SU-DHL-6 (cell line): ENCODE measurements around the gene STAC.

Experiments used
- H2AFZ ChIP-seq: fragments of 200-600 bp; sonication (generic); 2 replicates; pipeline ENCODE4 v1.6.1; 2014; ENCODE audit warnings: low read depth, mild to moderate bottlenecking, moderate library complexity, mixed read lengths, antibody characterized with exemption, low read length; ENCODE audit not compliant: severe bottlenecking
- H3F3A ChIP-seq: fragments of 200-600 bp; shearing (Covaris generic); 2 replicates; pipeline ENCODE4 v1.6.0; 2016; ENCODE audit warnings: antibody characterized with exemption, mild to moderate bottlenecking; ENCODE audit not compliant: insufficient read depth
- H3K27ac ChIP-seq: fragments of 200-600 bp; sonication (generic); 2 replicates; pipeline ENCODE4 v1.5.1; 2016; ENCODE audit warnings: low read depth, mild to moderate bottlenecking, low read length, moderate library complexity, mixed read lengths
- H3K27me3 ChIP-seq: fragments of 200-600 bp; sonication (generic), shearing (Covaris generic); 2 replicates; pipeline ENCODE4 v1.6.0; 2014; ENCODE audit warnings: mild to moderate bottlenecking, low read length
- H3K36me3 ChIP-seq: fragments of 200-600 bp; sonication (generic); 2 replicates; pipeline ENCODE4 v1.6.1; 2014; ENCODE audit warnings: mild to moderate bottlenecking, low read length, mixed read lengths
- H3K4me2 ChIP-seq: fragments of 300-600, 200-600 bp; shearing (Covaris generic), sonication (generic); 2 replicates; pipeline ENCODE4 v1.6.0; 2014; ENCODE audit warnings: low read length, low read depth, mild to moderate bottlenecking; ENCODE audit not compliant: poor library complexity, severe bottlenecking
- H3K4me3 ChIP-seq: fragments of 200-600 bp; sonication (generic); 2 replicates; pipeline ENCODE4 v1.5.1; 2014; ENCODE audit warnings: antibody characterized with exemption, low read length, mild to moderate bottlenecking, mixed read lengths; ENCODE audit not compliant: insufficient read depth, poor library complexity, severe bottlenecking
- H3K79me2 ChIP-seq: fragments of 200-600 bp; sonication (generic); 2 replicates; pipeline ENCODE4 v1.6.1; 2014; ENCODE audit warnings: mild to moderate bottlenecking, low read length, moderate library complexity; ENCODE audit not compliant: insufficient read depth
- H3K9ac ChIP-seq: fragments of 200-600 bp; sonication (generic); 2 replicates; pipeline ENCODE4 v1.7.0; 2014; ENCODE audit warnings: mild to moderate bottlenecking, low read length
- H3K9me2 ChIP-seq: fragments of 200-600 bp; sonication (generic); replicated peaks from 2 replicates; pipeline ENCODE4 v1.6.1; 2014; ENCODE audit warnings: low read length; ENCODE audit not compliant: insufficient read depth
- H3K9me3 ChIP-seq: fragments of 200-600 bp; sonication (generic); 2 replicates; pipeline ENCODE4 v1.6.1; 2014; ENCODE audit warnings: low read length, mixed read lengths; ENCODE audit not compliant: insufficient read depth
- H4K20me1 ChIP-seq: fragments of 200-600 bp; sonication (generic); 2 replicates; pipeline ENCODE4 v1.6.1; 2014; ENCODE audit warnings: low read depth, mild to moderate bottlenecking, antibody characterized with exemption, low read length, moderate library complexity, mixed read lengths
- EZH2phosphoT487 ChIP-seq: fragments of 200-600 bp; sonication (generic), shearing (Covaris generic); conservative IDR thresholded peaks from 2 replicates; pipeline ENCODE4 v1.6.1; 2018; ENCODE audit warnings: mild to moderate bottlenecking, antibody characterized with exemption, low read length, moderate library complexity, mixed read lengths
- TF ChIP-seq, protein P1 (sequence below): fragments of 200-600 bp; sonication (generic); IDR thresholded peaks from one replicate; pipeline ENCODE4 v1.5.1; 2017; ENCODE audit warnings: antibody characterized with exemption, mild to moderate bottlenecking, low read length, moderate library complexity; ENCODE audit not compliant: insufficient read depth, poor library complexity, severe bottlenecking

Gene STAC

DNA sequence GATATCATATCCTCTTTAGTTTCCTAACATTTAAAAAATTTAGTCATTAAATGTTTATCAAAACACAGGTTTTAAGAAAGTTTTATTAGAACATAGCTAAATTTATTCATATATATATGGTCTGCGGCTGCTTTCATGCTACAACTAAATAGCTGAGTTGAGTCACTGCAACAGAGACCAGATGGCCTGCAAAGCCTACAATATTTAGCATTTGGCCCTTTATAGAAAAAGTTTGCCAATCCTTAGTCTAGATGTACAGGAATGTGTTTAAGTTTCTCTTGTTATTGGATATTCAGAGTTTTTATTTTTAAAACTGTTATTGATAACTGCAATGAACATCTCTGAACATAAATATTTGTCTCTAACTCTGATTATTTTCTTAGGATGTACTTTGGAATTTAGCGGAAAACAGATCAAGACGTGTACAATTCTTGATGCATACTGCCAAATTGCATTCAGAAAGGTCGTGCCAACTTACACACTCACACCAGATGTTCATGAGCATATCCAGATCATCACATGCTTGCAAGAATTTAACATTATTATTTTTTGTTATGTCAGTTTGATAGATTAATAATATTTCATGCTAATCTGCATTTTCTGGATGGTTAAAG lies 157.9 kb downstream of the STAC start:
- Histone ChIP-seq H3K27me3 (no peaks in the 10 kb centered on the region), H3K9ac (no peak overlapping the region), H3F3A (no peaks in the 10 kb centered on the region), H3K4me3 (no peak overlapping the region), H3K9me2 (no peaks in the 10 kb centered on the region), H4K20me1 (no peaks in the 10 kb centered on the region), H3K27ac (no peak overlapping the region), H3K36me3 (no peaks in the 10 kb centered on the region), H2AFZ (no peak overlapping the region), H3K4me2 (no peak overlapping the region), H3K9me3 (no peaks in the 10 kb centered on the region), H3K79me2 (no peaks in the 10 kb centered on the region)
- TF ChIP-seq, protein P1, sequence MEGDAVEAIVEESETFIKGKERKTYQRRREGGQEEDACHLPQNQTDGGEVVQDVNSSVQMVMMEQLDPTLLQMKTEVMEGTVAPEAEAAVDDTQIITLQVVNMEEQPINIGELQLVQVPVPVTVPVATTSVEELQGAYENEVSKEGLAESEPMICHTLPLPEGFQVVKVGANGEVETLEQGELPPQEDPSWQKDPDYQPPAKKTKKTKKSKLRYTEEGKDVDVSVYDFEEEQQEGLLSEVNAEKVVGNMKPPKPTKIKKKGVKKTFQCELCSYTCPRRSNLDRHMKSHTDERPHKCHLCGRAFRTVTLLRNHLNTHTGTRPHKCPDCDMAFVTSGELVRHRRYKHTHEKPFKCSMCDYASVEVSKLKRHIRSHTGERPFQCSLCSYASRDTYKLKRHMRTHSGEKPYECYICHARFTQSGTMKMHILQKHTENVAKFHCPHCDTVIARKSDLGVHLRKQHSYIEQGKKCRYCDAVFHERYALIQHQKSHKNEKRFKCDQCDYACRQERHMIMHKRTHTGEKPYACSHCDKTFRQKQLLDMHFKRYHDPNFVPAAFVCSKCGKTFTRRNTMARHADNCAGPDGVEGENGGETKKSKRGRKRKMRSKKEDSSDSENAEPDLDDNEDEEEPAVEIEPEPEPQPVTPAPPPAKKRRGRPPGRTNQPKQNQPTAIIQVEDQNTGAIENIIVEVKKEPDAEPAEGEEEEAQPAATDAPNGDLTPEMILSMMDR, result no peak
- TF ChIP-seq EZH2phosphoT487, result no peak

DNA sequence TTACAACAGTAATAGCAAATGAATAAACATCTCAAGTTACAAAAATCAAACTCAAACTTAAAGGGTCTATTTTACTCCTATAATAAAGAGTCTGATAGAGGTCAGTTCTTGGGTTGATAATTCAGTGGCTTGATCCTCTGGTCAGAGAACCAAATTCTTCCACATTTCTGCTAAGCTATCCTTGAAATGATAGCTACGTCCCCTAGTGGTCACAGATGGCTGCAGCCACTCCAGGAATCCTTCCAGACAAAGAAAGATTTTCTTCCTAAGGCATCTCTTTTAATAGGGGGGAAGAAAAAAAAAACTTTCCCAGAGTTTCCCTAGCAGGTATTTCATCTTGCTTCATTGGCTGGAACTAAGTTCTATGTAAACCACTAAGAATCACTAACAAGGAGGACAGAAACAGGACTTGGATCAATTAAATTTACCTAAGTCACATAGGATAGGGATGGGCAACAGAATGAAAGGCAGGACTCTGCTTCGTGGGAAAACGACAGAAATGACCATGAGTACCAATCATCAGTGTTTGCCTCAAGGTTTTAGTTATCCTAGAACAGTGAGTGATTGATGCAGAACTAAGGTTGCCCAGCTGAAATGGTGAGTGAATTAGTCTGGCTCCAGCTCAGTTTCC lies 160.7 kb downstream of the STAC start:
- Histone ChIP-seq H3K27me3 (no peaks in the 10 kb centered on the region), H3F3A (no peaks in the 10 kb centered on the region), H2AFZ (no peak overlapping the region), H3K79me2 (no peaks in the 10 kb centered on the region), H3K4me3 (no peak overlapping the region), H3K36me3 (no peaks in the 10 kb centered on the region), H4K20me1 (no peaks in the 10 kb centered on the region), H3K9me2 (no peaks in the 10 kb centered on the region), H3K9ac (no peak overlapping the region), H3K4me2 (no peak overlapping the region), H3K9me3 (no peaks in the 10 kb centered on the region), H3K27ac (no peak overlapping the region)
- TF ChIP-seq, protein P1, result peak; percentile 37
- no peak for TF ChIP-seq EZH2phosphoT487

DNA sequence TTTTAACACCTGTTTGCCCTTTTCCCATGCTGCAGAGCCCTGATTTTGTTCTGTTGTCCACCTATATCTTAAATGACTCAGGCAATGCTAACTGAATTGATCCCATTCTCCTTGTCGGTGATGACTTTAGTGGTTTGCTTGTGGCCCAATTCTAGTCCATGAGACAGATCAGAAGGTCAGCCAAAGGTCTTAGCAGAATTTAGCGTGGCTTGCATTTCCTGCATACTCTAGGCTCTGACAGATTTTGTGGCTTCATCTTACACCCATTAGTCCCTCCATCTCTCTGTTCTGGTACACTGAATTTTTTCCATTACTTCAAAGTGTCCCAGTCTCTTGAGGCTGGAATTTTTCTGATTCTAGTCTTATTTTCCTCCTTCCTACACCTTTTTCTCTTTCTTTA lies 161.9 kb downstream of the STAC start:
- Histone ChIP-seq H3K9ac (no peak overlapping the region), H3K27me3 (no peaks in the 10 kb centered on the region), H3K9me3 (no peaks in the 10 kb centered on the region), H3K4me3 (no peak overlapping the region), H3K79me2 (no peaks in the 10 kb centered on the region), H4K20me1 (no peaks in the 10 kb centered on the region), H2AFZ (no peak overlapping the region), H3K4me2 (no peak overlapping the region), H3K36me3 (no peaks in the 10 kb centered on the region), H3K9me2 (no peaks in the 10 kb centered on the region), H3F3A (no peaks in the 10 kb centered on the region), H3K27ac (no peak overlapping the region)
- TF ChIP-seq, protein P1, result no peak
- TF ChIP-seq EZH2phosphoT487, result no peak
